Measurements from ENCODE around the gene AURKB. TPM values are rescaled to one million over a fixed set of nuclear protein-coding genes. Genes with fewer than 3 reads are reported as not detected.
A peak's percentile ranks its signal among the peaks of the same experiment; 100 is the strongest.

Gene AURKB
- total RNA-seq, 1 donor from 2014 or later: 1.4 TPM

DNA sequence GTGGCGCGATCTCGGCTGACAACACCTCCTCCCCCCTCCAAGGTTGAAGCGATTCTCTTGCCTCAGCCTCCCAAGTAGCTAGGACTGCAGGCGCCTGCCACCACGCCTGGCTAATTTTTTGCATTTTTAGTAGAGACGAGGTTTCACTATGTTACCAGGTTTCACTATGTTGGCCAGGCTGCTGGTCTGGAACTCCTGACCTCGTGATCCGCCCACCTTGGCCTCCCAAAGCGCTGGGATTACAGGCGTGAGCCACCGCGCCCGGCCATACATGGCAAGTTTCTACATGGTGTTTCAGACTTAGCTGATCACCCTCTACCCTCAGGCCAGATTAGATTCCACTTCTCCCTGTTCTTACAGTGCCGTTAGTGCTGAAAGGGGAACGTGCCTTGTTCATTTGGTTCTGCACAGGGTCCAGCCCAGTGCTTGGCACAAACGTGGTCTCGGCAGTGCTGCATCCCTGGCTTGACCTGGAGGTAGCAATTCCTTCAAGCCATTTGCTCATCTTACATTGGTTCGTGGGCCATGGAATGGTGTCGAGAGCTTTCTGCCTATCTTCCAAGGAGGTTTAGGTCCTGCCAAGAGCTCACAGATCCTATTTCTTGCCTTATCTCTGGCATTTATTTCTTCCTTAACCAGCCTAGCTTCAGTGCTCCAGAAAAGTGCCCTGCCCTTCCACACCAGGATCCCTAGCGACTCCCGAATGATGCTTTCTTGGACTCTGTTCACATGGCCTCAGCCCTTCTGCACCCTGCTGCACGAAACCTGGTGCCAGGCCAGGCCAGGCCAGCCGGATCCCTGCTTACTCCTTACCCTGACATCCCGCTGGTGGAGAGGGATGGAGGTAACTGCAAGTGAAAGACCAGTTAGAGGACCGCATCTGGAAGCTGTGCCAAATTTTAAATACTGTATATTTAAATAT lies 14.8 kb upstream of the AURKB start:
- Histone ChIP-seq H3K27ac (no peak overlapping the region), H3K36me3 (peaks cover 31% of the 10 kb centered on the region), H3K9me3 (no peaks in the 10 kb centered on the region), H3K4me1 (peaks cover 25% of the 10 kb centered on the region), H3K27me3 (no peaks in the 10 kb centered on the region), H3K4me3 (no peak overlapping the region)
- TF ChIP-seq, protein P1, sequence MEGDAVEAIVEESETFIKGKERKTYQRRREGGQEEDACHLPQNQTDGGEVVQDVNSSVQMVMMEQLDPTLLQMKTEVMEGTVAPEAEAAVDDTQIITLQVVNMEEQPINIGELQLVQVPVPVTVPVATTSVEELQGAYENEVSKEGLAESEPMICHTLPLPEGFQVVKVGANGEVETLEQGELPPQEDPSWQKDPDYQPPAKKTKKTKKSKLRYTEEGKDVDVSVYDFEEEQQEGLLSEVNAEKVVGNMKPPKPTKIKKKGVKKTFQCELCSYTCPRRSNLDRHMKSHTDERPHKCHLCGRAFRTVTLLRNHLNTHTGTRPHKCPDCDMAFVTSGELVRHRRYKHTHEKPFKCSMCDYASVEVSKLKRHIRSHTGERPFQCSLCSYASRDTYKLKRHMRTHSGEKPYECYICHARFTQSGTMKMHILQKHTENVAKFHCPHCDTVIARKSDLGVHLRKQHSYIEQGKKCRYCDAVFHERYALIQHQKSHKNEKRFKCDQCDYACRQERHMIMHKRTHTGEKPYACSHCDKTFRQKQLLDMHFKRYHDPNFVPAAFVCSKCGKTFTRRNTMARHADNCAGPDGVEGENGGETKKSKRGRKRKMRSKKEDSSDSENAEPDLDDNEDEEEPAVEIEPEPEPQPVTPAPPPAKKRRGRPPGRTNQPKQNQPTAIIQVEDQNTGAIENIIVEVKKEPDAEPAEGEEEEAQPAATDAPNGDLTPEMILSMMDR (IDR thresholded peaks at IDR 0.05): no peak
- intact Hi-C loops (cut with DNase I): no loop called here
- no peak for DNase-seq
- no peak for ATAC-seq

DNA sequence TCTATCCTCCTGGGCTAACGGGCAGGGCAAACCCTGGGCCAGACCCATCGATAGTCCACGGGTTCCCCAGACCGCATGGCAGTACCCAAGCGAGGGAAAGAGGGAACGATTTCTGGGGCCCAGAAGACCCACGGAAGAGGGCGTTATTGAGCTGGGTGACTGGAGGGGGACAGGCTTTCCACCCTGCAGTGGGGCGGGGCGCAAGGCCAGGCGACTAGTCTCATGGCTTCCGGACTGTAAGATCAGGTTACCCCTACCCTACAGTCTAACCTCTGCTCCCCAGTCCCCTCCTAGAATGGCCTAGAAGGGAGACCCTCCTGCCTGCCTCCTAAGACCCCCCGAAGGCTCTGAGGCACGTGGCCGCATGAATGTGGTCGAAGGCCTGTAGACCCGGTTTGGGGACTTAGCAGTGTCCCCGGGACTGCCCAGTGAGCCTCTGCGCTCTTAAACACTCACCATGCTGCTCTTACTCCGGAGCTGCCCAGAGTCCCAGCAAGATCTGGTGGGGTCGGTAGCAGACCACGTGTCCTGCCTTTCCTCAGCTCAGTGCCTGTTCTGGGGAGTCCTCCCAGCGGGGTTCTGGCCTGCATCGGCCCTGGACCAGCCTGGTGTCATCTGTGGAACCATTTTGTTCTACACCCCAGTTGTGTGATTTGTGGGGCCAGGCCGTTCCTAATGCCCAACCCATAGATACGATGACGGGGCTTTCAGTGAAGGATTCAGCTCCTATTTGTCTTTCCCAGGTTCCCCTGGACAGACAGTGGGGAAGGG lies 13.2 kb upstream of the AURKB start:
- DNase-seq (peak; percentile 84), ATAC-seq (peak; percentile 34)
- intact Hi-C loops (cut with DNase I): no loop called here
- Histone ChIP-seq H3K36me3 (peaks cover 15% of the 10 kb centered on the region), H3K27ac (peak overlapping the region; percentile 96), H3K27me3 (no peaks in the 10 kb centered on the region), H3K9me3 (no peaks in the 10 kb centered on the region), H3K4me1 (peaks cover 26% of the 10 kb centered on the region), H3K4me3 (peak overlapping the region; percentile 69)
- TF ChIP-seq, protein P1 (IDR thresholded peaks at IDR 0.05): peak; percentile 20

DNA sequence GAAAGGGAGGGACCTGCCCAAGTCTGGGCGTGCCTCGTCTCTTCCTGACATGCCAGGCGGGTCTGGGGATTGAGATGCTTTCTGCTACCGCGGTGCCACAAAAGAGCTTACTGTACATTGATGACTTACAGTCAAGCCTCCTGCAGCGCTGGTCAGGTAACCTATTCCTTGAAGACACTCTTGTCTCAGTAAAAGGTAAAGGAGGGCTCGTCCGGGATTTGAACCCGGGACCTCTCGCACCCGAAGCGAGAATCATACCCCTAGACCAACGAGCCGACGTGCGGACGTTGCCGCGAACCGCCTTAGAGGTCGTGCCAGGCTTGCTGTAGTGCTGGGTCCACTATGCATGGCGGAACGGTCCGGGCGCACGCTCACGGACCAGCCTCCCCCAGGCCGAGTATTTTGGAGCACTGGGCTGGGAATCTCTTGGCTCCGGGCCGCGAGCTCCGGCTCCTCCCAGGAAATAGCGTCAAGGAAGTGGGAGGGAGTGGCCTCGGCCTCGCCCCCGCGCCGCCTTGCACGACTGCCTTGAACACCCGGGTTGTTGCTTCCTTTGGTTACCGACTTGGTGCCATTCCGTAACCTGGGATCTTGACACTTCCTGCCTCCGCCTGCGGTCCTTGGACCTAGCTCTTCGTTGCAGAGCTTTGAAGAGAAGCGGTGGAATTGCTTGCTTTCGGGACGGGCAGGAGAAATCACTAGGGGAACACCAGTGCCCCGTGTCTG lies 12.4 kb upstream of the AURKB start:
- Histone ChIP-seq H3K9me3 (no peaks in the 10 kb centered on the region), H3K4me3 (peak overlapping the region; percentile 69), H3K27me3 (no peaks in the 10 kb centered on the region), H3K36me3 (peaks cover 7% of the 10 kb centered on the region), H3K27ac (peak overlapping the region; percentile 96), H3K4me1 (peaks cover 26% of the 10 kb centered on the region)
- intact Hi-C loops (cut with DNase I): no loop called here
- DNase-seq: peak; percentile 97
- TF ChIP-seq, protein P1 (IDR thresholded peaks at IDR 0.05): no peak
- peak; percentile 83 for ATAC-seq

DNA sequence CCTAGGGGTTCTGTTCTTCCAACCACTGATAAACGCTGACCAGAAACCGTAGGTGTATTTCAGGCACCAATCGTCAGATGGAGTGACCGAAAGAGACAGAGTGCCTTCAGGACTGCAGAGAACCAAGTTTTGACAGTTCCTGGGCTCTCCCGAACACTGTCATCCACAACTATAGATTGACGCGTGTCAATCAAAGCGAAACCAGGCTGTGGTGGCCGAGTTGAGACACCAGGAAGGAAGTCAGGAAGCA lies 11.9 kb upstream of the AURKB start:
- TF ChIP-seq, protein P1 (IDR thresholded peaks at IDR 0.05): no peak
- intact Hi-C loops (cut with DNase I): no loop called here
- no peak for DNase-seq
- Histone ChIP-seq H3K27ac (peak overlapping the region; percentile 96), H3K36me3 (peaks cover 2% of the 10 kb centered on the region), H3K27me3 (no peaks in the 10 kb centered on the region), H3K4me3 (peak overlapping the region; percentile 69), H3K9me3 (no peaks in the 10 kb centered on the region), H3K4me1 (peaks cover 24% of the 10 kb centered on the region)
- ATAC-seq: peak; percentile 50

DNA sequence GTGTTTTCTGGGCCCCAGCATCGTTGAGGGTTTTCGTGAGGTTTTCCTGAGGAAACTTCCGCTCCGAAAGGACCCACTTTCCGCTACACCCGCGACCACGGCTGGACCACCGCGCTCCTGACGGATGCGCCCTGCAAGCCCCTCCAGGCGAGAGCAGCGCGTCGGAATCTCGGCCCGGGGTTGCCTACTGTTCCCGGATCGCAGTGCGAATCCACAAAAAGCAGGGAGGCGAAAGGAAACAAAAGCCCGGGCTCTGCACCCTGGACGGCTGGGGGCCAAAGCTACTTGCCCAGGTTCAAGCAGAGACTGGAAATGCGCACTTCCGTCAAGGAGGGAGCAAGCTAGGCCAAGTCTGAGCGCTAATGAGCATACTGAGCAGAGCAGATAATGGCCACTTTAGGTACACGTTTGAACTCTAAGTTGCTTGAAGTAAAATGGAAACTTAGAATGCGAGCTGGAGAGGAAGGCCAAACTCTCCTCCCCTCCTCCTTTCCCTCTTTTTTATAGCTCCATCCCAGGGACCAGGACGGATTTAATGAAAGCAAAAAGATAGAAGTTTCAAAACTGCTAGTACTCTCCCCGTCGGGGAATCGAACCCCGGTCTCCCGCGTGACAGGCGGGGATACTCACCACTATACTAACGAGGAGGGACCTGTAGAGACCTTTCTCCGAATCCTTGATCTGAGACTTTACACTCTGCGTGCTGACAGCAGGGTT lies 11.4 kb upstream of the AURKB start:
- TF ChIP-seq, protein P1 (IDR thresholded peaks at IDR 0.05): no peak
- Histone ChIP-seq H3K27ac (peak overlapping the region; percentile 96), H3K9me3 (no peaks in the 10 kb centered on the region), H3K27me3 (no peaks in the 10 kb centered on the region), H3K4me1 (peaks cover 20% of the 10 kb centered on the region), H3K36me3 (no peaks in the 10 kb centered on the region), H3K4me3 (peak overlapping the region; percentile 69)
- DNase-seq: peak; percentile 88
- ATAC-seq: peak; percentile 69
- intact Hi-C loops (cut with DNase I): no loop called here

All from upper lobe of right lung (tissue), 1 donor.